ENCODE measurements around the gene SIM1.
A peak's percentile ranks its signal among the peaks of the same experiment; 100 is the strongest.

Gene SIM1, protein sequence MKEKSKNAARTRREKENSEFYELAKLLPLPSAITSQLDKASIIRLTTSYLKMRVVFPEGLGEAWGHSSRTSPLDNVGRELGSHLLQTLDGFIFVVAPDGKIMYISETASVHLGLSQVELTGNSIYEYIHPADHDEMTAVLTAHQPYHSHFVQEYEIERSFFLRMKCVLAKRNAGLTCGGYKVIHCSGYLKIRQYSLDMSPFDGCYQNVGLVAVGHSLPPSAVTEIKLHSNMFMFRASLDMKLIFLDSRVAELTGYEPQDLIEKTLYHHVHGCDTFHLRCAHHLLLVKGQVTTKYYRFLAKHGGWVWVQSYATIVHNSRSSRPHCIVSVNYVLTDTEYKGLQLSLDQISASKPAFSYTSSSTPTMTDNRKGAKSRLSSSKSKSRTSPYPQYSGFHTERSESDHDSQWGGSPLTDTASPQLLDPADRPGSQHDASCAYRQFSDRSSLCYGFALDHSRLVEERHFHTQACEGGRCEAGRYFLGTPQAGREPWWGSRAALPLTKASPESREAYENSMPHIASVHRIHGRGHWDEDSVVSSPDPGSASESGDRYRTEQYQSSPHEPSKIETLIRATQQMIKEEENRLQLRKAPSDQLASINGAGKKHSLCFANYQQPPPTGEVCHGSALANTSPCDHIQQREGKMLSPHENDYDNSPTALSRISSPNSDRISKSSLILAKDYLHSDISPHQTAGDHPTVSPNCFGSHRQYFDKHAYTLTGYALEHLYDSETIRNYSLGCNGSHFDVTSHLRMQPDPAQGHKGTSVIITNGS

DNA sequence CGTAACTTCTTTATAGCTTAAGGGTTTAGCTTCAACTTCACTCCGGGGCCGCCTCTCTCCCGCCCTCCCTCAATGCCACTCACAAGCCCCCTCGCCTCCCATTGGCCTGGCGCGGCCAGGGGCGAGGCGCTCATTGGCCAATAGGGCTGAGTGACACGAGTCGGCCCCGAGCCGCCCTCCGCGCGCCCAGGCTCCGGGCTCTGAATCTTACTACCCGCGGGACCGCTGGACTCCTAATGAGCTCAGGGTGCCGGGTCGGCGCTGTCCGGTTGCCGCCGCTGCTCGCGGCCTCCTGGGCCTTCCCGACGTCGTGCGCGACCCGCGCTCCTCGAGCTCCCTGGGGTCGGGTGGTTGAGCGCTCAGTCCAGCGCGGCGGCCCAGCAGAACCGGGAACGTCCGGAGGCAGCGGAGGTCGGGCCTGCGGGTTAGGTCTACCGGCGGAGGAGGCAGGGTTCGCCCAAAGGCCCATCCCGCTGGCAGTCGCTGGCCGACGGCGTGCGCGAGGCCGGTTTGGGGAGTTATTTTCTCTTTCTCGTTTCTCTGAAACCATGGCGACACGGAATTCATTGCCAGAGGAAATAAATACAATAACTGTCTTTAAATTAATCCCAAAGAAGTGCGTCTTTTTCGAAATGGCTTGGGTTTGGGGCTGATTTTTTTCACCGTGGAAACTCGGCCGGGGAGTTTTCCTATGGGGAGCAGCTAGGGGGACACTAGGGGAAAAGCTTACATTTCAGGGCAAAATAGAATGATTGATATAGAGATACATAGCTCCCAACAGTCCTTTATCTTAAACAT is at the start of gene SIM1:
Gene SIM1 (minus strand): TSS at position 19 of the 798 bp plus-strand sequence. CDS start 1,453 bp downstream, outside the sequence.
- DNase-seq (ENCODE audit: low spot score): no peak

DNA sequence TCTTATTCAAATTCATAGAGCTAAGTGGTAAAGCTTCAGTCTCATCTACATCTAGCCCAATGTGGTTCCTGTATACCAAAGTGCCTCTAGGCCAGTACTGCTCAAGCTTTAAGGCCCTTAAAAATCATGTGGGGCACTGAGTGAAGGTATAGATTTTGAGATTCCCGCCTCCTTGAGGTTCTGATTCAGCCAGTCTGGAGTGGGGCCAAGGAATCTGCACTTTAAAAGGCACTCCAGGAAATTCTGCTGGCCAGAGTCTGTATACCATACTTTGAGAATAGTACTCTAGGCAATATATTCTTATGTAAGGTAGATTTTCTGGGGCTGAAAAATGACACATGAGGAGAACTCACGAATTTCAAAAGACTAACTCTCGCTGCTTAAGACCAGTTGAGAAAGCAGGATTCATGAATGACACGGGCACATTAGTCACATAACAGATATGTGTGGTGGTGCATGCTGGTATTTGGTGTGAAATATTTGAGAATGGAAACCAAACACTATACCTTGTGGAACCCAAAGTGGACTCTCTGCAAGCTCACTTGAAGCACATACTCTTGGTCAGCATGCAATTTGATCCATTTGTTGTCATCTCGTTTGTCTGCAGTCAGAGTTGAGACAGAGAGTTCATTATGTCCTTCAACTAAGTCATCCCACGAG is 47.6 kb upstream of the SIM1 start:
- no peak for DNase-seq (ENCODE audit: low spot score)

DNA sequence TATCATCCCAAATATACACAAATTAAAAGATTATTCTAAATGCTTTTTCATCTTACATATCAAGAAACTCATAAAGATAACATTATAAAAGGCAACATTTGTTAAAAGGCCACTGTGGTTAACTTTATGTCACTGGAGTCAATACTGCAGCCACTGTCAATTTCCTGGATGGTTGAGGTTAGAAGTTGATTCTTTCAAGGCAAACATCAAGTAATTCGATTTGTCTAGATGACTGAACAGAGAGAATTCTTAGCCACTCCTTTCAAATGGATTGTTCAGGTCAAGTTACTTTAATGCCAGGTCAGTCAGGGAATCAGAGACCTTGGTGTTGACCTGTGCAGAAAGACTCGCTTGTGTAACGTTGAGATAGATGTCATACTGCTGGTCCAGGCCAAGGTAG is 44.4 kb upstream of the SIM1 start:
- DNase-seq (ENCODE audit: low spot score): no peak

- DNase-seq (ENCODE audit: low spot score): no peak
Measured at GRCh38 chr6:100506651-100507050, 41.9 kb upstream of the SIM1 start.

DNA sequence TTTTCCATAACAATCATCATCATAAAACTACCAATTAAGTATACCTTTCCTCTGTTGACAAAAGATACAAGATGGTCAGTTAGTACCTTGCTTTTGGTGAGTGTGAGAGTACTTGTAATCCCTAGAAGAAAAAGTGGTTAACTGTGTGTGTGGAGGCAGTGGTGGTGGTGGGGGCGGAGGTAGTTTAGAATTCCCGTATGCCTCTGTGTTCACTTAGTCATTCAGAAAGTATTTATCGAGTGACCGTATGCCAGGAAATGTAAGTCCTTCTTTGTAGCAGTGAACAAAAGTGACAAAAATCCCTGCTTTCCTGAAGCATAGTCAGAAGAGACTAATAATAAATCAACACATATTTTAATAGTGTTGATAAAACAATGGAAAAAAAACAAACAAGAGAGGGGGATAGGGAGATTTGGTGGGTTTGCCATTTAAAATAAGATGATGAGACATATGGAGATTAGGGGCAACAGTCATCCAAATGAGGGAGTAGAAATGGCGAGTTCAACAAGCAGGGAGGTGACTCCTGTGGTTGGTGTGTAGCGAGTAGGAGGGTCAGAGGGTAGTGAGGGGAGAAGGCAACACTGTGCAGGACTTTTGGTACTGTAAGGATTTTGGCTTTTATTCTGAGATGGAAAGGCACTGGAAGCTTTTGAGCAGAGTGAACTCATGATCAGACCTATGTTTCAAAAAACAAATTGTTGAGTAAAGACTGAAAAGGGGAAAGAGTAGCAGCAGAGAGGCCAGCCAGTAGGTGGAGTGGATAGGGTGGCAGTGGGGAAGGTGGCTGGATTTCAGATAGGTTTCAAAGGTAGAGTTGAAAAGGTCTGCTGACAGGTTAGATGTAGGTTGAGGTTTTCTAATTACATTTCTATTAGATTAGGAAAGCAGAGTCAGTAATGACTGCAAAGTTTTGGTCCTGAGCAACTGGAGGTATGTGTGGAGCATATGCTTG is 40.3 kb upstream of the SIM1 start:
- no peak for DNase-seq (ENCODE audit: low spot score)

GRCh38 chr6:100503043-100503705 is 38.5 kb upstream of the SIM1 start:
- DNase-seq (ENCODE audit: low spot score): no peak

- no peak for DNase-seq (ENCODE audit: low spot score)
Measured at GRCh38 chr6:100493206-100493888, 28.6 kb upstream of the SIM1 start.

DNA sequence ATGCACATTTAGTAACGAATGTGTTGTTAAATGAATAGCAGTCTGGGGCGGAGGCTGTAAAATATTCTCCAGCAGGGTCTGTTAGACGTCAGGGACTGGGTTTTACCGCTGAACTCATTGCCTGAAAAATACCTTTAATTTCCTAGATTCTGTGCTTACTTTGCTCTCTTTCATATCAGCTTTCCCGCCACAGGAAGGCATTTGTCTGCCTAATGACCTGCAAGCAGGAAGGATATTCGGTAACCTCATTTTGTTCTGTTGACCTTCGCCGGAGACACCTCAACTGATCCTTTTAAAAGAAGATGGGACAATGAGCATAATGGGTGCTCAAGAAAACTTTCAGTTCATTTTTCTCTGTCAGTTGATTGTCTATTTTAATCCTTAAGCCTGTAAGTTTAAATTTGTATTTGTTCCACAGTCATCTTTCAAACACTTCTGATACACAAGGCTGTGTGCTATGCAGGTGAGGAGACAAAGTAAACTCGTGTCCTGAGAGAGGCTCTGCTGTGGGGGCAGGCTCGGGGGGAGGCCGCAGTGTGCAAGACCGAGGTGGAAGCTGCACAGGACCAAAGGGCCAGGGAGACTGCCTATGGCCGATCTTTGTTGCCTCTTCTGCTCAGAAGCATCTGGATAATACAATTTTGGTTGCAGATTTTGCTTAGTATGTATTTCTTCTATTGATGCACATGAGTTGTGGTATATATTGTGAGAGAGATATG is 27.4 kb upstream of the SIM1 start:
- DNase-seq (ENCODE audit: low spot score): no peak

DNA sequence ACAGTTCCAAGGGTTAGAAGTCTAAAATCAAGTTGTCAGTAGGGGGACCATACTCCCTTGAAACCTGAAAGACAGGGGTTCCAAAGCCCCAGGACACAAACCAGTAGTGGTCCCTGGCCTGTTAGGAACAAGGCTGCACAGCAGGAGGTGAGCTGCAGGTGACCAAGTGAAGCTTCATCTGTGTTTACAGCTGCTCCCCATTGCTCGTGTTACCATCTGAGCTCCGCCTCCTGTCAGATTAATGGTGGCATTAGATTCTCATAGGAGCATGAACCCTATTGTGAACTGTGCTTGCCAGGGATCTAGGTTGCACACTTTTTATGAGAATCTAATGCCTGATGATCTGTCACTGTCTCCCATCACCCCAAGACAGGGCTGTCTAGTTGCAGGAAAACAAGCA is 25.3 kb upstream of the SIM1 start:
- no peak for DNase-seq (ENCODE audit: low spot score)

GRCh38 chr6:100488244-100488643 is 23.5 kb upstream of the SIM1 start:
- no peak for DNase-seq (ENCODE audit: low spot score)

DNA sequence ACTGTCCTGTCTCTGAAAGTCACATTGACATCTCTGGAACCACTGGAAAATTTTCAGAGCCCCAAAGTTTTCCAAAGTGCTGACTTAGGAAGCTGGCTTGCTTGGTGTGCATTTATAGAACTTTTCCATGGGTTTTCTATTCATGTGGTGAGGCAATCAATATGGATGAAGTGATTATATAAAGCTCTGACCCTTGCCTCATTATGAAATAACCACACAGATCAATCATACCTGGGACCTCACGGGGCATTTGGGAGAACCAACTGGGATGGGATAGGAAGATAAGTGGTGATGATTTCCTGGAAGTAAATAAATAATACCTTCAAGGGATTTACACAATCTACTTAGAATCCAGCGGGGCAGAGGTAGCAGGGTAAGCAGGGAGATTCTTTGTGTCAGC is 22.9 kb upstream of the SIM1 start:
- DNase-seq (ENCODE audit: low spot score): no peak

DNA sequence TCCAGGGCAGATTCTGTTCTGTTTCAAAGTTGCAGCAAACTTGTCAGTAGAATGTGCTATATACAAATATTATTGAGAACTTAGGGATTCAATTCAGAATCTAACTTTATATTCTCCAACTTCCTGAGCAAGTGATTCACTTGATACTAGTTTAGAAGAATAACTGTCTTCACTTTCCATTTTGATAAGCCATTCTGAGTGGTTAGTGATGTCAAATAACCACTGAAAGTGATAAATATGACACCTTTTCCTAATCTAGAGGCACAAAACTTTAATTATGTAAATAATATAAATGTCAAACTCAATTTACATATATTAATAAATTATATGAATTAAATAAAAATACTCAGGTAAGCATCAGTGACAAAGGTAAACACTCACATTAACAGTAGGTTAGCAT is 20.5 kb upstream of the SIM1 start:
- no peak for DNase-seq (ENCODE audit: low spot score)

GRCh38 chr6:100484474-100484873 is 19.8 kb upstream of the SIM1 start:
- DNase-seq (ENCODE audit: low spot score): no peak

DNA sequence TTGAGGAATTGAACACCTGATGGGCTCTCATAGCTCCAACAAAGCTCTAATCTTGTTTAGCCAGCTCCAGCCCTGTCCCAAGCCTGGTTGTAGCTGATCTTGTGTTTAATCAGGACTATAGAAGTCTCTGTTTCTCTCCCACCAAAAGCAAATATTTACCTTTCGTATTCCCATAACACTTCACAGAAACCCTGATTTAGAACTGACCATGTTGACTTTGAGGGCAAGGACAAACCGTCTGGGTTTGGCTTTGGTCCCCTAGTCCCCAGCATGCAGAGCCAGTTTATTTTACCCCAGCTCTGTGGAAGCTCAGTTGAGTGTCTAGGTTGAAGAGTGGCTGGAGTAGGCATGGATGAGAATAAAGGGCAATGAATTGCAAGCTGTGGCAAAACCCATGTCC is 18.0 kb upstream of the SIM1 start:
- no peak for DNase-seq (ENCODE audit: low spot score)

DNA sequence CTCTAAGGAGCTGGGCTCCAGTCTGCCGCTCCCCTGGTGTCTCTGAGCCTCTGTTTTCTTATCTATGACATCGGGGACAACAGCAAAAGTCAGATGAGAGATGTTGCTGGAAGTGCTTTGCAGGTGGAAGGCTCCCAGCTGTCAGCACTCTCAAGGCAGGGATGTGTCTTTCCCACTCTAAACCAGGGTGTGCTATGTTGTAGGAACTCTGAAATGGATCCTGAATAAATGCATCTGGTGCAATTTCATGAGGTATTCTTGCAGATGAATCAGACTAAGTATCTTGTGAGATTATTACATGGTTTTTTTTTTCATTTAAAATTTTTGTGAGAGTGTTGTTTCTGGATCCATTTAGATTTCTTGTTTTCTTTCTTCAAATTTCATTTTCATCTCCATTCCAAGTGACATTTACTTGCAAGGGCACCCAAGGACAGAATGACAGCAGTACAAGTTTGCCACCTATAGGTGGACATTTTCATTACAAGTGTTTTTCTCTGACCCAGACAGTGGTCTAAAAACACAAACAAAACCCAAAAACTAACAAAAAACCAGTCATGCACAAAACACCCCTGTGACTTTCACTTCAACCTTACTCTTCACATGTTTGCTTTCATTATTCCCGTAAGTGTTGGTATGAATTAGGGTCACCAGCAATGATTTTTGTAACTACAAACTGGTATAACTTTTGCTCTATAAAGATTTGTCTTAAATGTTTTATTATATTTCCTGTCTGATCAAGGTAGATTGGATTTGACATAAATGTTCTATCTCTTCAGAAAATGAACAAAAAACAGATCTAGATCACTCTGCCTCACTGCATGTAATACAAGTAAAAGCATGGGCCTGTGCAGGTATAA is 14.7 kb upstream of the SIM1 start:
- DNase-seq (ENCODE audit: low spot score): peak; percentile 36

DNA sequence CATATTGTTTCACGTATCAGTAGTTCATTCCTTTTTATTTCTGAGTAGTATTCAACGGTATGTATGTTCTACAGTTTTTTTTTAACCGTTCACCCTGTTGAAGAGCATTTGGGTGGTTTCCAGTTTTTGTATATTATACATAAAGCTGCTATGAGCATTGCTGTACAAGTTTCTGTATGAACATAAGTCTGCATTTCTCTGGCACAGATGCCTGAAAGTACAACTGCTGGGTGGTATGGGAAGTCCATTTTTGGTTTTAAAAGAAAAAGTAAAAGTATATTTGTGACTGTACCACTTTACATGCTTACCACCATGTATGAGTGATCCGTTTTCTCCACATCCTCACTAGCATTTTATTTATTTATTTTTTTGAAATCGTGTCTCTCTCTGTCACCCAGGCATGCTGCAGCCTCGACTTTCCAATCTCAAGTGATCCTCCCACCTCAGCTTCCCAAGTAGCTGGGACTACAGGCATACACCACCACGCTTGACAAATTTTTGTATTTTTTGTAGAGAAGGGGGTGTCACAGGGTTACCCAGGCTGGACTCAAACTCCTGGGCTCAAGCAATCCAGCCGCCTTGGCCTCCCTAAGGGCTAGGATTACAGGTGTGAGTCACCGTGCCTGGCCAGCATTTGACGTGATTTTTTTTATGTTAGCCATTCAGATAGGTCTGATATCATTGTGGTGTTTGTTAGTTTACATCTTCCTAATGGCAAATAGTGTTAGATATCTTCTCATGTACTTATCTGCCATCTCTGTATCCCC is 11.0 kb upstream of the SIM1 start:
- no peak for DNase-seq (ENCODE audit: low spot score)

DNA sequence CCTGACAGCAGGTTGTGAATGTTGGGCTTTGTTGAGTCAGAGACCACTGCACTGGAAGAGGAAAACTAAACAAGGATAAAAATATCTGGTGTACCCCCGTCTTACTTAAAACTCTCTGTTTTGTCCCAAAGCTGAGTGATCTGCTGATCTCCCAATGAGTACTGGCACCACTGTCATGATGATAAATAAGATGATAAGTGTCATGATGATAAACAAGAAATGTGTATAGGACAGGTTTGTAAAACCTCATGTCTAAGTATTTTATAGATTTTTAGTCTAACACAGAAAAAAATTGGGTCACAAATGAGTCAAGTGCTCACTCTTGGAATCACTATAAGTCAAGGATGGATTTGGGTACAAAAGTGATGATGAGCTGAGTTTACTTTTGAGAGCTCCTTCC is 8.5 kb upstream of the SIM1 start:
- DNase-seq (ENCODE audit: low spot score): no peak

All from Ammon's horn (tissue), 1 donor.